ENCODE data around the gene OSBPL10. TPM values are rescaled to one million over a fixed set of nuclear protein-coding genes. Genes with fewer than 3 reads are reported as not detected.

The OSBPL10 gene
- total RNA-seq, 1 donor from 2014 or later, result 45.4 TPM

DNA sequence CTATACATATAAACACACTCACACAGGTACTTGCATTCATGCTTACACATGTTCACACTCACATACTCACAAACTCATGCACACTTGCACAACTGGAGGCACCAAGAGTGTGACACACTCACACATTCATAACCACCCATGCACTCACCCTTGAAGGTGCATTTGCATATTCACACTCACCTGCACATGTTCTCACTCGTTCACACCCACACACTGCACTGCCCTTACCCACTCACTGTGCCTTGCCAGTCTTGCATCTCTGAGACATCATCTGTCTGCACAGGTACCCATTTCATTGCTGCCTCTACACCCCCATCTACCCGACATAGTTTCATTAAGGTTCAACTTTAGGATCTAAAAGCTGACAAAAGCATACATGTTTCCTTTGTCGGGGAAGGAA lies 95.8 kb downstream of the OSBPL10 start:
- Mint-ChIP-seq H3K36me3 (ENCODE audit: low read depth) (no peaks in the 10 kb centered on the region), H3K27ac (ENCODE audit: unreplicated experiment) (no peak overlapping the region), H3K9me3 (ENCODE audit: low read depth) (no peaks in the 10 kb centered on the region), H3K4me3 (ENCODE audit: unreplicated experiment) (no peak overlapping the region), H3K4me1 (ENCODE audit: low read depth) (peaks cover 53% of the 10 kb centered on the region), H3K27me3 (ENCODE audit: low read depth) (no peaks in the 10 kb centered on the region)
- TF ChIP-seq, protein P1, sequence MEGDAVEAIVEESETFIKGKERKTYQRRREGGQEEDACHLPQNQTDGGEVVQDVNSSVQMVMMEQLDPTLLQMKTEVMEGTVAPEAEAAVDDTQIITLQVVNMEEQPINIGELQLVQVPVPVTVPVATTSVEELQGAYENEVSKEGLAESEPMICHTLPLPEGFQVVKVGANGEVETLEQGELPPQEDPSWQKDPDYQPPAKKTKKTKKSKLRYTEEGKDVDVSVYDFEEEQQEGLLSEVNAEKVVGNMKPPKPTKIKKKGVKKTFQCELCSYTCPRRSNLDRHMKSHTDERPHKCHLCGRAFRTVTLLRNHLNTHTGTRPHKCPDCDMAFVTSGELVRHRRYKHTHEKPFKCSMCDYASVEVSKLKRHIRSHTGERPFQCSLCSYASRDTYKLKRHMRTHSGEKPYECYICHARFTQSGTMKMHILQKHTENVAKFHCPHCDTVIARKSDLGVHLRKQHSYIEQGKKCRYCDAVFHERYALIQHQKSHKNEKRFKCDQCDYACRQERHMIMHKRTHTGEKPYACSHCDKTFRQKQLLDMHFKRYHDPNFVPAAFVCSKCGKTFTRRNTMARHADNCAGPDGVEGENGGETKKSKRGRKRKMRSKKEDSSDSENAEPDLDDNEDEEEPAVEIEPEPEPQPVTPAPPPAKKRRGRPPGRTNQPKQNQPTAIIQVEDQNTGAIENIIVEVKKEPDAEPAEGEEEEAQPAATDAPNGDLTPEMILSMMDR (IDR thresholded peaks at IDR 0.05), result no peak
- no peak for DNase-seq (ENCODE audit: low spot score)

DNA sequence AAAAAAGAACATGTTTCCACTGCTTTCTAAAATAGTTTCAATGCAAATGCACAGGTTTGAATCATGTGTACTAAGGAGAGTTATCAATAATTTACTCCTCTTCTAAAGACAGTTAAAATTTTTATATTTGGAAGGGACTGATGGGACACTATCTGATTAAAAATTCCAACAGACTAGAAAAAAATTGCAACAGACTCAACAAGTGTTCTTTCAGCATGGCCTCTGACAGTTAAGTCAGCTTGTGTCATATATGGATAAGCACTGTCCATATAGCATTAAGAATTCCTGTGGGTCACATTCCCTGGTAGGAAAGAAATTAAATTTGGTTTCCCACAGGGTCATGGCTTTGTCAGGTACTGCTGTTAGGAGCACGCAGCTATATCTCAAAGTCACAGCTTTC lies 96.8 kb downstream of the OSBPL10 start:
- no peaks in the 10 kb centered on the region for H3K27me3 Mint-ChIP-seq (ENCODE audit: low read depth)
- H3K9me3 Mint-ChIP-seq (ENCODE audit: low read depth), result no peaks in the 10 kb centered on the region
- no peak overlapping the region for H3K27ac Mint-ChIP-seq (ENCODE audit: unreplicated experiment)

GRCh38 chr3:31882895-31883294 lies 98.2 kb downstream of the OSBPL10 start:
- Mint-ChIP-seq H3K27me3 (ENCODE audit: low read depth) (no peaks in the 10 kb centered on the region), H3K9me3 (ENCODE audit: low read depth) (no peaks in the 10 kb centered on the region), H3K4me1 (ENCODE audit: low read depth) (peaks cover 54% of the 10 kb centered on the region), H3K27ac (ENCODE audit: unreplicated experiment) (no peak overlapping the region), H3K36me3 (ENCODE audit: low read depth) (no peaks in the 10 kb centered on the region), H3K4me3 (ENCODE audit: unreplicated experiment) (no peak overlapping the region)
- DNase-seq (ENCODE audit: low spot score), result no peak
- TF ChIP-seq, protein P1 (IDR thresholded peaks at IDR 0.05), result no peak

More for the DNA sequence above, 96.8 kb downstream of the OSBPL10 start:
- Mint-ChIP-seq H3K36me3 (ENCODE audit: low read depth) (no peaks in the 10 kb centered on the region), H3K4me3 (ENCODE audit: unreplicated experiment) (no peak overlapping the region), H3K4me1 (ENCODE audit: low read depth) (peaks cover 49% of the 10 kb centered on the region)
- no peak for DNase-seq (ENCODE audit: low spot score)
- TF ChIP-seq, protein P1 (IDR thresholded peaks at IDR 0.05), result no peak

GRCh38 chr3:31882431-31882830 lies 98.6 kb downstream of the OSBPL10 start:
- Mint-ChIP-seq H3K27me3 (ENCODE audit: low read depth) (no peaks in the 10 kb centered on the region), H3K4me1 (ENCODE audit: low read depth) (peaks cover 55% of the 10 kb centered on the region), H3K9me3 (ENCODE audit: low read depth) (no peaks in the 10 kb centered on the region), H3K27ac (ENCODE audit: unreplicated experiment) (no peak overlapping the region), H3K36me3 (ENCODE audit: low read depth) (no peaks in the 10 kb centered on the region), H3K4me3 (ENCODE audit: unreplicated experiment) (no peak overlapping the region)
- DNase-seq (ENCODE audit: low spot score), result no peak
- TF ChIP-seq, protein P1 (IDR thresholded peaks at IDR 0.05), result no peak

GRCh38 chr3:31880482-31881078 lies 100.5 kb downstream of the OSBPL10 start:
- no peak for DNase-seq (ENCODE audit: low spot score)
- Mint-ChIP-seq H3K4me3 (ENCODE audit: unreplicated experiment) (no peak overlapping the region), H3K4me1 (ENCODE audit: low read depth) (peaks cover 67% of the 10 kb centered on the region), H3K27me3 (ENCODE audit: low read depth) (no peaks in the 10 kb centered on the region), H3K27ac (ENCODE audit: unreplicated experiment) (peak overlapping the region; percentile 50), H3K9me3 (ENCODE audit: low read depth) (no peaks in the 10 kb centered on the region), H3K36me3 (ENCODE audit: low read depth) (no peaks in the 10 kb centered on the region)
- TF ChIP-seq, protein P1 (IDR thresholded peaks at IDR 0.05), result no peak
